ENCODE results near the gene AMN. TPM values are rescaled to one million over a fixed set of nuclear protein-coding genes. Genes with fewer than 3 reads are reported as not detected.
"Not testable (repeated sequence)": the region's sequence is repeated elsewhere in the genome, so short reads cannot be mapped to it uniquely, and the experiment has no call there.

AMN gene
- polyA plus RNA-seq, 1 donor from 2014 or later = 0.15 TPM

GRCh38 chr14:102892651-102893050 lies 29.8 kb upstream of the AMN start:
- Histone ChIP-seq H3K9me2 (ENCODE audit: insufficient read depth, low read length) (no peaks in the 10 kb centered on the region), H3F3A (ENCODE audit: insufficient read depth, low read length, poor library complexity, severe bottlenecking) (no peaks in the 10 kb centered on the region), H3K27ac (ENCODE audit: low read length) (no peak overlapping the region), H3K27me3 (ENCODE audit: insufficient read depth, low read depth, low read length) (no peaks in the 10 kb centered on the region), H3K9me3 (ENCODE audit: low read length) (no peaks in the 10 kb centered on the region), H3K36me3 (ENCODE audit: insufficient read depth, low read length) (peaks cover 3% of the 10 kb centered on the region), H3K79me2 (replicated peaks; ENCODE audit: insufficient read depth, low read length) (no peaks in the 10 kb centered on the region), H3K4me2 (ENCODE audit: low read length) (no peak overlapping the region), H4K20me1 (ENCODE audit: insufficient read depth) (no peaks in the 10 kb centered on the region), H2AFZ (ENCODE audit: low read depth, low read length) (no peak overlapping the region), H3K9ac (ENCODE audit: low read length) (no peak overlapping the region), H3K4me3 (ENCODE audit: low read length) (no peak overlapping the region)
- TF ChIP-seq REST (IDR thresholded peaks at IDR 0.05; ENCODE audit: borderline replicate concordance) = no peak
- no peak for TF ChIP-seq CTCF (IDR thresholded peaks at IDR 0.05; ENCODE audit: poor library complexity, severe bottlenecking)
- TF ChIP-seq EP300 (conservative IDR thresholded peaks at IDR 0.05; ENCODE audit: poor library complexity, severe bottlenecking) = no peak
- TF ChIP-seq TAF1 (IDR thresholded peaks at IDR 0.05; ENCODE audit: low read depth) = no peak
- TF ChIP-seq RAD21 (conservative IDR thresholded peaks at IDR 0.05) = no peak

- Histone ChIP-seq H3K9me2 (ENCODE audit: insufficient read depth, low read length) (no peaks in the 10 kb centered on the region), H3K9ac (ENCODE audit: low read length) (no peak overlapping the region), H3K79me2 (replicated peaks; ENCODE audit: insufficient read depth, low read length) (no peaks in the 10 kb centered on the region), H3K27me3 (ENCODE audit: insufficient read depth, low read depth, low read length) (no peaks in the 10 kb centered on the region), H3K4me3 (ENCODE audit: low read length) (no peak overlapping the region), H3K27ac (ENCODE audit: low read length) (no peak overlapping the region), H3K9me3 (ENCODE audit: low read length) (no peaks in the 10 kb centered on the region), H3K36me3 (ENCODE audit: insufficient read depth, low read length) (peaks cover 3% of the 10 kb centered on the region), H3K4me2 (ENCODE audit: low read length) (no peak overlapping the region), H4K20me1 (ENCODE audit: insufficient read depth) (no peaks in the 10 kb centered on the region), H3F3A (ENCODE audit: insufficient read depth, low read length, poor library complexity, severe bottlenecking) (no peaks in the 10 kb centered on the region), H2AFZ (ENCODE audit: low read depth, low read length) (no peak overlapping the region)
- no peak for TF ChIP-seq SMC3 (conservative IDR thresholded peaks at IDR 0.05; ENCODE audit: poor library complexity)
- TF ChIP-seq POLR2AphosphoS5 (IDR thresholded peaks at IDR 0.05) = no peak
- no peak for TF ChIP-seq CTCF (IDR thresholded peaks at IDR 0.05; ENCODE audit: poor library complexity, severe bottlenecking)
- TF ChIP-seq RAD21 (conservative IDR thresholded peaks at IDR 0.05) = no peak
- TF ChIP-seq MXI1 (conservative IDR thresholded peaks at IDR 0.05; ENCODE audit: poor library complexity, severe bottlenecking) = no peak
- no peak for TF ChIP-seq TAF1 (IDR thresholded peaks at IDR 0.05; ENCODE audit: low read depth)
- TF ChIP-seq EZH2 (IDR thresholded peaks at IDR 0.05; ENCODE audit: borderline replicate concordance, insufficient read depth, low read length, poor library complexity, severe bottlenecking) = no peak
- TF ChIP-seq REST (IDR thresholded peaks at IDR 0.05; ENCODE audit: borderline replicate concordance) = no peak
- TF ChIP-seq EP300 (conservative IDR thresholded peaks at IDR 0.05; ENCODE audit: poor library complexity, severe bottlenecking) = no peak
Measured at GRCh38 chr14:102893452-102893851, 29.0 kb upstream of the AMN start.

GRCh38 chr14:102896735-102897134 lies 25.7 kb upstream of the AMN start:
- H2AFZ ChIP-seq (ENCODE audit: low read depth, low read length); H3K36me3 ChIP-seq (ENCODE audit: insufficient read depth, low read length): not testable (repeated sequence)

More at GRCh38 chr14:102896735-102897134, 25.7 kb upstream of the AMN start:
- not testable (repeated sequence) for H3K79me2 ChIP-seq (replicated peaks; ENCODE audit: insufficient read depth, low read length); H3K4me3 ChIP-seq (ENCODE audit: low read length); H3F3A ChIP-seq (ENCODE audit: insufficient read depth, low read length, poor library complexity, severe bottlenecking); H3K27ac ChIP-seq (ENCODE audit: low read length); H4K20me1 ChIP-seq (ENCODE audit: insufficient read depth); H3K9me2 ChIP-seq (ENCODE audit: insufficient read depth, low read length); H3K4me2 ChIP-seq (ENCODE audit: low read length); H3K27me3 ChIP-seq (ENCODE audit: insufficient read depth, low read depth, low read length); H3K9me3 ChIP-seq (ENCODE audit: low read length); H3K9ac ChIP-seq (ENCODE audit: low read length)
